Measurements from ENCODE around the gene RD3L. TPM values are rescaled to one million over a fixed set of nuclear protein-coding genes. Genes with fewer than 3 reads are reported as not detected.

Gene RD3L
- total RNA-seq, 2 donors from 2014 or later, result not detected

Other genes with a start within 250 kb of the RD3L start
- 10 to 100 TPM in 1 of 2 donors, 1 to 10 TPM in 1; 8.4 to 18.5 TPM for gene XRCC3, start 227.1 kb downstream of the RD3L start, total RNA-seq
- gene ZFYVE21, start 226.7 kb downstream of the RD3L start, total RNA-seq, result 100 to 1,000 TPM in 1 of 2 donors, 10 to 100 TPM in 1; 97.1 to 159 TPM
- 10 to 100 TPM; 10.7 to 15.3 TPM for gene PPP1R13B, start 95.0 kb downstream of the RD3L start, total RNA-seq
- gene TDRD9, start 14.1 kb downstream of the RD3L start, total RNA-seq, result 10 to 100 TPM in 1 of 2 donors, not detected in 1; 12.0 TPM
- under 1 TPM; 0.14 to 0.35 TPM for gene ASPG, start 143.2 kb upstream of the RD3L start, total RNA-seq
- 1 to 10 TPM; 2.0 to 3.9 TPM for gene KIF26A, start 196.1 kb upstream of the RD3L start, total RNA-seq